ENCODE results near the gene FTMT. TPM values are rescaled to one million over a fixed set of nuclear protein-coding genes. Genes with fewer than 3 reads are reported as not detected.
A peak's percentile ranks its signal among the peaks of the same experiment; 100 is the strongest.

The FTMT gene
- total RNA-seq, 1 experiment from 2014 or later = not detected

DNA sequence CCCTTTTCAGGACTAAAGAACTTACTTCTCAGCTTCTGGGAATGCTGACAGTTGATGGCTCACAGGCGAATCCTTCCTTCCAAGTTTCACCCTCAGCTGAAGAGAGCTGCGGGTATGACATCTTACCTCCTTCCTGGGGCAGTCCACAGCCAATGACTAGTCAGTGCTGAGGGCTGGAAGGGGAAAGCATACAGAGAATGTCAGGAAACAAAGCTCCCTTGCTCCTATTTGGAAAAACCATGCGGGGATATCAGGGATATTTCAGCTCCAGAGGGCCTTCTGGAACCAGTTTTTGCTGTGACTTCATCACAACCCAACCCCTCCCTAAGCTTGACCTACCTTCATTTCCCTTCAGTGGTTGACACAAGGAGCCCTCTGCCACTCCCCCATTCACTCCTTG lies 15.7 kb downstream of the FTMT start:
- peaks cover 40% of the 10 kb centered on the region for H3K27me3 ChIP-seq (replicated peaks; ENCODE audit: insufficient read depth, low read depth, low read length, poor library complexity)
- BruUV-seq (replicated peaks) = no TSS peak
- no peak overlapping the region for H3K4me3 ChIP-seq (ENCODE audit: low read depth, low read length, poor library complexity, severe bottlenecking)
- ChIA-PET CTCF (no interaction called here), POLR2A (ENCODE audit: low non-redundant PET) (no interaction called here)
- no peak overlapping the region for H3K27ac ChIP-seq (ENCODE audit: low read depth, low read length, poor library complexity, severe bottlenecking)
- no peaks in the 10 kb centered on the region for H3K4me1 ChIP-seq (ENCODE audit: insufficient read depth, low read length, poor library complexity, severe bottlenecking)
- DNase-seq (ENCODE audit: low spot score) = no peak
- TF ChIP-seq CTCF (conservative IDR thresholded peaks at IDR 0.05; ENCODE audit: low read depth, low read length) = no peak
- no peak for TF ChIP-seq EZH2 (IDR thresholded peaks at IDR 0.05; ENCODE audit: borderline replicate concordance, low read depth, low read length, poor library complexity, severe bottlenecking)
- H3K36me3 ChIP-seq (ENCODE audit: insufficient read depth, low read length, poor library complexity, severe bottlenecking) = no peaks in the 10 kb centered on the region
- H3K9me3 ChIP-seq (ENCODE audit: low read depth, low read length, poor library complexity, severe bottlenecking) = no peaks in the 10 kb centered on the region
- intact Hi-C loops (cut with micrococcal nuclease; ENCODE audit: unreplicated experiment) = no loop called here

- DNase-seq (ENCODE audit: low spot score) = peak; percentile 16
- intact Hi-C loops (cut with micrococcal nuclease; ENCODE audit: unreplicated experiment) = loop anchor here (5.0 to 10.0 kb wide), 2 partner anchors 1066 to 1213 kb away; no protein-coding TSS in a partner anchor
- Histone ChIP-seq H3K9me3 (ENCODE audit: low read depth, low read length, poor library complexity, severe bottlenecking) (no peaks in the 10 kb centered on the region), H3K4me3 (ENCODE audit: low read depth, low read length, poor library complexity, severe bottlenecking) (no peak overlapping the region), H3K4me1 (ENCODE audit: insufficient read depth, low read length, poor library complexity, severe bottlenecking) (no peaks in the 10 kb centered on the region), H3K27ac (ENCODE audit: low read depth, low read length, poor library complexity, severe bottlenecking) (no peak overlapping the region), H3K27me3 (replicated peaks; ENCODE audit: insufficient read depth, low read depth, low read length, poor library complexity) (peaks cover 10% of the 10 kb centered on the region), H3K36me3 (ENCODE audit: insufficient read depth, low read length, poor library complexity, severe bottlenecking) (no peaks in the 10 kb centered on the region)
- BruUV-seq (replicated peaks) = no TSS peak
- CTCF ChIA-PET = no interaction called here
- POLR2A ChIA-PET (ENCODE audit: low non-redundant PET) = no interaction called here
- TF ChIP-seq EZH2 (IDR thresholded peaks at IDR 0.05; ENCODE audit: borderline replicate concordance, low read depth, low read length, poor library complexity, severe bottlenecking) = no peak
- TF ChIP-seq CTCF (conservative IDR thresholded peaks at IDR 0.05; ENCODE audit: low read depth, low read length) = peak; percentile 35; the same call in 1 of the 2 replicates
Observed at GRCh38 chr5:121870489-121870888, 18.8 kb downstream of the FTMT start.

- POLR2A ChIA-PET (ENCODE audit: low non-redundant PET) = no interaction called here
- no peaks in the 10 kb centered on the region for H3K36me3 ChIP-seq (ENCODE audit: insufficient read depth, low read length, poor library complexity, severe bottlenecking)
- peaks cover 2% of the 10 kb centered on the region for H3K27me3 ChIP-seq (replicated peaks; ENCODE audit: insufficient read depth, low read depth, low read length, poor library complexity)
- H3K9me3 ChIP-seq (ENCODE audit: low read depth, low read length, poor library complexity, severe bottlenecking) = no peaks in the 10 kb centered on the region
- no peak for DNase-seq (ENCODE audit: low spot score)
- H3K4me1 ChIP-seq (ENCODE audit: insufficient read depth, low read length, poor library complexity, severe bottlenecking) = no peaks in the 10 kb centered on the region
- no peak overlapping the region for H3K4me3 ChIP-seq (ENCODE audit: low read depth, low read length, poor library complexity, severe bottlenecking)
- intact Hi-C loops (cut with micrococcal nuclease; ENCODE audit: unreplicated experiment) = loop anchor here (5.0 to 10.0 kb wide), 2 partner anchors 1068 to 1216 kb away; no protein-coding TSS in a partner anchor
- H3K27ac ChIP-seq (ENCODE audit: low read depth, low read length, poor library complexity, severe bottlenecking) = no peak overlapping the region
- CTCF ChIA-PET = no interaction called here
- no TSS peak for BruUV-seq (replicated peaks)
- TF ChIP-seq EZH2 (IDR thresholded peaks at IDR 0.05; ENCODE audit: borderline replicate concordance, low read depth, low read length, poor library complexity, severe bottlenecking) = no peak
- no peak for TF ChIP-seq CTCF (conservative IDR thresholded peaks at IDR 0.05; ENCODE audit: low read depth, low read length)
Observed at GRCh38 chr5:121872856-121873255, 21.2 kb downstream of the FTMT start.

Data from A673 (cell line).